Vagina (tissue), 2 donors: ENCODE data around the gene NTM. TPM values are rescaled to one million over a fixed set of nuclear protein-coding genes. Genes with fewer than 3 reads are reported as not detected.
"Not testable (repeated sequence)": the region's sequence is repeated elsewhere in the genome, so short reads cannot be mapped to it uniquely, and the experiment has no call there.

Experiments used
- DNase-seq, 2 donors: peaks; one replicate each; pipeline ENCODE4 v3.0.0-alpha.2; 2017; ENCODE audit errors: extremely low spot score in 2 of 2
- H3K27ac ChIP-seq: fragments of 200-600 bp; sonication (generic); one replicate; pipeline ENCODE4 v1.5.1; 2019
- H3K27me3 ChIP-seq: fragments of 200-600 bp; sonication (generic); one replicate; pipeline ENCODE4 v1.5.1; 2019
- H3K36me3 ChIP-seq, 2 donors: fragments of 200-600 bp; sonication (generic); one replicate each; pipeline ENCODE4 v1.5.1; 2017 to 2019
- H3K4me1 ChIP-seq: fragments of 200-600 bp; sonication (generic); one replicate; pipeline ENCODE4 v1.5.1; 2019
- H3K4me3 ChIP-seq, 2 donors: fragments of 200-600 bp; sonication (generic); 1 replicate in 1 of 2; 2 replicates in 1 of 2; pipeline ENCODE4 v1.5.1; 2016 to 2019
- H3K9me3 ChIP-seq: fragments of 200-600 bp; sonication (generic); one replicate; pipeline ENCODE4 v1.5.1; 2019
- CTCF ChIP-seq, 3 experiments: fragments of 450-650 bp in 2 of 3; fragments of 200-600 bp in 1 of 3; sonication (generic) in 1 of 3; IDR thresholded peaks; one replicate each; pipeline ENCODE4 v1.5.1; 2017 to 2019; ENCODE audit warnings: antibody characterized with exemption in 3 of 3, mild to moderate bottlenecking in 2 of 3, moderate library complexity in 2 of 3
- POLR2A ChIP-seq, 2 donors: fragments of 450-650 bp; IDR thresholded peaks; one replicate each; pipeline ENCODE4 v1.6.1; 2017; ENCODE audit warnings: antibody characterized with exemption in 2 of 2, mild to moderate bottlenecking in 2 of 2, moderate library complexity in 2 of 2
- POLR2AphosphoS5 ChIP-seq, 2 donors: sonication (generic); formaldehyde crosslinking; IDR thresholded peaks; one replicate each; pipeline ENCODE4 v1.9.0; 2017; ENCODE audit warnings: antibody characterized with exemption in 2 of 2, mild to moderate bottlenecking in 2 of 2, low read depth in 1 of 2; ENCODE audit not compliant: insufficient read depth in 1 of 2
- intact Hi-C: fragments of 100-400 bp; cut with DNase I; formaldehyde crosslinking; loops from one replicate; pipeline ENCODE4 v1.15.1; 2023
- total RNA-seq: library from RNA; depleted of rRNA; stranded (reverse); fragments of >200 nt; gene quantifications from one replicate; pipeline ENCODE4 v1.2.3, GENCODE V29; 2016

The NTM gene
- total RNA-seq, 1 donor from 2014 or later: 4.2 TPM

- no peak overlapping the region for H3K27ac ChIP-seq
- no peaks in the 10 kb centered on the region for H3K36me3 ChIP-seq
- no peak overlapping the region for H3K4me3 ChIP-seq
- no peak for DNase-seq
- no peaks in the 10 kb centered on the region for H3K9me3 ChIP-seq
- H3K4me1 ChIP-seq: no peaks in the 10 kb centered on the region
- intact Hi-C loops: no loop called here
- TF ChIP-seq POLR2A (IDR thresholded peaks at IDR 0.05): no peak
- TF ChIP-seq POLR2AphosphoS5 (IDR thresholded peaks at IDR 0.05; ENCODE audit: insufficient read depth in 1 of 2, low read depth in 1 of 2): no peak
- no peak for TF ChIP-seq CTCF (IDR thresholded peaks at IDR 0.05)
- no peaks in the 10 kb centered on the region for H3K27me3 ChIP-seq
These were observed 53.3 kb downstream of the NTM start for GRCh38 chr11:131423688-131424087.

GRCh38 chr11:131424257-131424876, 54.0 kb downstream of the NTM start:
- intact Hi-C loops, H3K27me3 ChIP-seq, H3K27ac ChIP-seq, H3K4me3 ChIP-seq, H3K4me1 ChIP-seq, H3K36me3 ChIP-seq, DNase-seq, H3K9me3 ChIP-seq: not testable (repeated sequence)

GRCh38 chr11:131425285-131425684, 54.9 kb downstream of the NTM start:
- TF ChIP-seq CTCF (IDR thresholded peaks at IDR 0.05): no peak
- no peak overlapping the region for H3K27ac ChIP-seq
- intact Hi-C loops: no loop called here
- H3K36me3 ChIP-seq: no peaks in the 10 kb centered on the region
- H3K9me3 ChIP-seq: no peaks in the 10 kb centered on the region
- DNase-seq: no peak
- no peaks in the 10 kb centered on the region for H3K4me1 ChIP-seq
- no peaks in the 10 kb centered on the region for H3K27me3 ChIP-seq
- H3K4me3 ChIP-seq: no peak overlapping the region

- no peak for DNase-seq
- H3K4me3 ChIP-seq: no peak overlapping the region
- H3K27ac ChIP-seq: no peak overlapping the region
- H3K9me3 ChIP-seq: no peaks in the 10 kb centered on the region
- H3K36me3 ChIP-seq: no peaks in the 10 kb centered on the region
- TF ChIP-seq CTCF (IDR thresholded peaks at IDR 0.05) (no peak), POLR2A (IDR thresholded peaks at IDR 0.05) (no peak), POLR2AphosphoS5 (IDR thresholded peaks at IDR 0.05; ENCODE audit: insufficient read depth in 1 of 2, low read depth in 1 of 2) (no peak)
- intact Hi-C loops: no loop called here
- H3K4me1 ChIP-seq: no peaks in the 10 kb centered on the region
- no peaks in the 10 kb centered on the region for H3K27me3 ChIP-seq
These were observed 58.4 kb downstream of the NTM start for GRCh38 chr11:131428853-131429252.

- Histone ChIP-seq H3K27ac (no peak overlapping the region), H3K27me3 (no peaks in the 10 kb centered on the region), H3K4me1 (no peaks in the 10 kb centered on the region), H3K36me3 (no peaks in the 10 kb centered on the region), H3K9me3 (no peaks in the 10 kb centered on the region), H3K4me3 (no peak overlapping the region)
- intact Hi-C loops: no loop called here
- DNase-seq: peak in 1 of 2 donors; percentile 77
- TF ChIP-seq POLR2AphosphoS5 (IDR thresholded peaks at IDR 0.05; ENCODE audit: insufficient read depth in 1 of 2, low read depth in 1 of 2): no peak
- TF ChIP-seq POLR2A (IDR thresholded peaks at IDR 0.05): no peak
- TF ChIP-seq CTCF (IDR thresholded peaks at IDR 0.05): no peak
These were observed 60.2 kb downstream of the NTM start for GRCh38 chr11:131430473-131431208.
